GM18498 (cell line): ENCODE results near the gene TIPARP.
"Not testable (repeated sequence)": the region's sequence is repeated elsewhere in the genome, so short reads cannot be mapped to it uniquely, and the experiment has no call there.

ENCODE experiments used
- ATAC-seq: cut with Tn5 transposase; IDR thresholded peaks from one replicate; pipeline ENCODE4 v1.9.1; 2021; ENCODE audit warnings: mild to moderate bottlenecking, moderate library complexity; ENCODE audit not compliant: unreplicated experiment

TIPARP gene

DNA sequence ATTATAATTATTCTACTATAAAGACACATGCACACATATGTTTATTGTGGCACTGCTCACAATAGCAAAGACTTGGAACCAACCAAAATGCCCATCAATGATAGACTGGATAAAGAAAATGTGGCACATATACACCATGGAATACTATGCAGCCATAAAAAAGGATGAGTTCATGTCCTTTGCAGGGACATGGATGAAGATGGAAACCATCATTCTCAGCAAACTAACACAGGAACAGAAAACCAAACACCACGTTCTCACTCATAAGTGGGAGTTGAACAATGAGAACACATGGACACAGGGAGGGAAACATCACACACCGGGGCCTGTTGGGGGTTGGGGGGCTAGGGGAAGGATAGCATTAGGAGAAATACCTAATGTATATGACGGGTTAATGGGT, 62.7 kb downstream of the TIPARP start:
- ATAC-seq = not testable (repeated sequence)

GRCh38 chr3:156738251-156738650, 63.9 kb downstream of the TIPARP start:
- ATAC-seq = no peak

DNA sequence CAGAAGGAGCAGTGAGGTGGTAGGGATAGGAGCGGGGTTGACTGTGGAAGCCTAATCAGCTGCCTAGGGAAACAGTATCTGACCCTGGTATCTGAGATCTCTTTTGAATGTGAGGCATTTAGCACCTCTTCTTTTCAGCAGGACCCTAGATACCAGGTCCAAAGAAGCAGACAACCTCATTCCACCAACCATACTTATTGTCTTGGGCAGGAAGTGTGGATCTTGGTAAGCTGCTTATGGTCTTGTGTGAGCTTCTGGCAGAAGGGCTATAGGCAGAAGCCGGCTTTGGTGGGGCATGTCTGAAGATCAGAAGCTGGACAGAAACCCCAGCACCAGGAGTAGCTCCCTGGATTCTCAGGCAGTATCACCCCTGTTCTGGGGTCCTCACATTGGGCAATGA, 65.6 kb downstream of the TIPARP start:
- no peak for ATAC-seq

DNA sequence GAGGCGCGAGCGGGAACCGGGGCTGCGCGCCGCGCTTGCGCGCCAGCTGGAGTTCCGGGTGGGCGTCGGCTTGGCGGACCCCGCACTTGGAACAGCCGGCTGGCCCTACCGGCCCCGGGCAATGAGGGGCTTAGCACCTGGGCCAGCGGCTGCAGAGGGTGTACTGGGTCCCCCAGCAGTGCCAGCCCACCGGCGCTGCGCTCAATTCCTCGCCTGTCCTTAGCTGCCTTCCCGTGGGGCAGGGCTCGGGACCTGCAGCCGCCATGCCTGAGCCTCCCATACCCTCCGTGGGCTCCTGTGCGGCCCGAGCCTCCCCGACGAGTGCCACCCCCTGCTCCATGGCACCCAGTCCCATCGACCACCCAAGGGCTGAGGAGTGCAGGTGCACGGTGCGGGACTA, 66.2 kb downstream of the TIPARP start:
- not testable (repeated sequence) for ATAC-seq

- no peak for ATAC-seq
These were observed 67.5 kb downstream of the TIPARP start for GRCh38 chr3:156741935-156742334.

DNA sequence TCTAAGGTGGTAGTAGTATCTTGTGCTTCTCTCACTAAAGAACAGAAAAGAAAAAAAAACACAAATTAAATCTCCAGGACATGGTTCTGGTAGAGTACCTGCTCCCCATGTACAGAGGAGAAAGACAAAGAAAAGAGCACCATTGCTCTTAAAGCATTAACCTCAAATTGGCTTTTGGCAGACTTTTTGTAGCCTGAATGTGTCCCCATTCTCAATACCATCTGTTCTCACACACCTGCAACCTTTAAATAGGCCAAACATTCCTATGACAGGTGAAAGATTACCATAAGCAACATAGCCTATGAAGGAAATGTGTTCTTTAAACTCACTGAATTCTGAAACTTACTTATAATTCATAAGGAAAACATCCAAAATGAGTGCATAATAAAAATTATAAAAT, 68.0 kb downstream of the TIPARP start:
- no peak for ATAC-seq

GRCh38 chr3:156743859-156744258, 69.5 kb downstream of the TIPARP start:
- no peak for ATAC-seq

DNA sequence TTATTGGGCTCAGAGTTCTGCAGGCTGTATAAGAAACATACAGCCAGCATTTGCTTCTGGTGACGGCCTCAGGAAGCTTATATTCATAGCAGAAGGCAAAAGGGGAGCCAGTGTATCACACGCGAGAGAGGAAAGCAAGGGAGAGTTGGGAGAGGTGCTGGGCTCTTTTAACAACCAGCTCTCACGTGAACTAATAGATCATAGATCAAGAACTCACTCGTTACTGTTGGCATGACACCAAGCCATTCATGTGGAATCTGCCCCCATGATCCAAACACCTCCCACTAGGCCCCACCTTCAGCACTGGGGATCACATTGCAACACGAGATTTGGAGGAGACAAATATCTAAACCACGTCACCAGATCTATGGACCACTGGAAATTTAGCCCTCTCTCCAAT, 70.2 kb downstream of the TIPARP start:
- no peak for ATAC-seq

DNA sequence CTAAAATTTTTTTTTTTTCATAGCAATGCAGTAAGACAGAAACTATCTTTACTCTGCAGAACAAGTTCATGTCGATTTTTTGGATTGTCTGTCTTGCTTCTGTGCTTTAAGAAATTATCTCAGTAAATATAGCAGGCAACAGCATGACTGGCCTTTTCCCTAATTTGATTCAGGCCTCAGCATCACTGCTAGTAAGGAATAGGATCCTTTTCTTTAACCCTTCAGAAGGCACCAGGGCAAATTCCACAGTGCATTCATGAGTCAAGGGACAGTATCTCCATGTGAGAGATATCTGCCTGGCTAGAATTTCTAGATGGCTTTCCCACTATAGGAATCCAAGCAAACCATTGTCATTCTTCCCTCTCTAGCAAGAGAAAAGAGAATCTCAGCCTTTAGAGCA, 71.4 kb downstream of the TIPARP start:
- ATAC-seq = no peak

GRCh38 chr3:156747046-156747445, 72.7 kb downstream of the TIPARP start:
- no peak for ATAC-seq

- no peak for ATAC-seq
These were observed 74.9 kb downstream of the TIPARP start for GRCh38 chr3:156749244-156749643.

GRCh38 chr3:156750191-156750873, 75.9 kb downstream of the TIPARP start:
- ATAC-seq = no peak

- ATAC-seq = no peak
These were observed 76.5 kb downstream of the TIPARP start for GRCh38 chr3:156750874-156751245.

- no peak for ATAC-seq
These were observed 77.2 kb downstream of the TIPARP start for GRCh38 chr3:156751461-156752025.
